DND-41 (cell line): ENCODE results near the gene GATA2.

Experiments
- EZH2 ChIP-seq: IDR thresholded peaks from 3 replicates; pipeline ENCODE4 v1.6.1; 2012; ENCODE audit warnings: borderline replicate concordance, low read depth, mild to moderate bottlenecking, moderate library complexity, low read length, inconsistent platforms; ENCODE audit not compliant: severe bottlenecking
- TF ChIP-seq, protein P1 (sequence below): IDR thresholded peaks from 2 replicates; pipeline ENCODE4 v1.5.1; 2012; ENCODE audit warnings: borderline replicate concordance, low read length, moderate library complexity, mild to moderate bottlenecking; ENCODE audit not compliant: poor library complexity, severe bottlenecking; ENCODE audit errors: extremely low read depth

DNA sequence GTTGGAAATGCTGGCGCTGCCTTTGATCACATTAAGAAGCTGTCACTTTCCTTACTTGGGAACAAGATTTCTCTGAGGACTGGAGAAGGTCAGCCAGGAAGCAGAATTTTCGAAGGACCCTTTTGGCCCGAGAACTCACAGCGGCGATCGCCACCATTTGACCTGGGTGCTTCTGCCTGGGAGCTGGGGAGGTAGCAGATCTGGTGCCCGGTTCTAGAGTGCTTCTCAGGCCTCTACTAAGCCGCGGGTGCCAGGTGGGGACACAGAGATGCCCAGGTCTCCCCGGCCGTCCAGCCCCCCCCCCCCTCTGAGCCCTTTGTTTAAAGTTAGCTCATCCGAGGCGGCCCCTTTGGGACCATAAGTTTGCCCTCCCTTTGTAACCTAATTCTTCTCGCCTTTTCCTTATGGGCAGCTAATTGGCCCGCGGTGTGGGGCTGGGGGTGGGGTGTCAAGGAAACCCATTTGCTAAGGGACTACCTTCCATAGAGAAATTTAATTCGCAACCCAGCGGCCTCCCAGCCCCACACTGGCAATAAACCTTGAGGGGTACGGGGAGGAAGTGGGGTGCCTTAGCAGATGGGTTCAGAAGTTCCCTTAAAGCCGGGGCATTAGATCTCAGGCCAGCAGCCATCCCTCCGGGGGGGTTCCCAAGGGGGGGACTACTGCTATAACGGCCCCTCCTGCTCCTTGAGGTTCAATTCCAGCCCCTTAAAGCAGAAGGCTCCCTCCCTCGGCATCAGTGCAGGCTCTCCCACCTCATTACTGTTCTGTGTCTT lies 1.9 kb downstream of the GATA2 start:
- no peak for TF ChIP-seq EZH2
- TF ChIP-seq, protein P1, sequence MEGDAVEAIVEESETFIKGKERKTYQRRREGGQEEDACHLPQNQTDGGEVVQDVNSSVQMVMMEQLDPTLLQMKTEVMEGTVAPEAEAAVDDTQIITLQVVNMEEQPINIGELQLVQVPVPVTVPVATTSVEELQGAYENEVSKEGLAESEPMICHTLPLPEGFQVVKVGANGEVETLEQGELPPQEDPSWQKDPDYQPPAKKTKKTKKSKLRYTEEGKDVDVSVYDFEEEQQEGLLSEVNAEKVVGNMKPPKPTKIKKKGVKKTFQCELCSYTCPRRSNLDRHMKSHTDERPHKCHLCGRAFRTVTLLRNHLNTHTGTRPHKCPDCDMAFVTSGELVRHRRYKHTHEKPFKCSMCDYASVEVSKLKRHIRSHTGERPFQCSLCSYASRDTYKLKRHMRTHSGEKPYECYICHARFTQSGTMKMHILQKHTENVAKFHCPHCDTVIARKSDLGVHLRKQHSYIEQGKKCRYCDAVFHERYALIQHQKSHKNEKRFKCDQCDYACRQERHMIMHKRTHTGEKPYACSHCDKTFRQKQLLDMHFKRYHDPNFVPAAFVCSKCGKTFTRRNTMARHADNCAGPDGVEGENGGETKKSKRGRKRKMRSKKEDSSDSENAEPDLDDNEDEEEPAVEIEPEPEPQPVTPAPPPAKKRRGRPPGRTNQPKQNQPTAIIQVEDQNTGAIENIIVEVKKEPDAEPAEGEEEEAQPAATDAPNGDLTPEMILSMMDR: no peak
